Upper lobe of right lung (tissue), 1 donor: Measurements from ENCODE around the gene TMPRSS7. TPM values are rescaled to one million over a fixed set of nuclear protein-coding genes. Genes with fewer than 3 reads are reported as not detected.
"Not testable (repeated sequence)": the region's sequence is repeated elsewhere in the genome, so short reads cannot be mapped to it uniquely, and the experiment has no call there.

Source experiments
- ATAC-seq: fragments of 200-7000 bp; cut with Tn5 transposase; one replicate; pipeline ENCODE4 v1.9.1; 2020; ENCODE audit warnings: mild to moderate bottlenecking, moderate library complexity
- DNase-seq: peaks from one replicate; pipeline ENCODE4 v3.0.0-alpha.2; 2020
- H3K27ac ChIP-seq: fragments of 200-600 bp; one replicate; pipeline ENCODE4 v1.8.0; 2022
- H3K27me3 ChIP-seq: fragments of 200-600 bp; one replicate; pipeline ENCODE4 v1.8.0; 2022; ENCODE audit warnings: mild to moderate bottlenecking
- H3K36me3 ChIP-seq: fragments of 200-600 bp; one replicate; pipeline ENCODE4 v1.8.0; 2022
- H3K4me1 ChIP-seq: fragments of 200-600 bp; one replicate; pipeline ENCODE4 v1.8.0; 2022
- H3K4me3 ChIP-seq: fragments of 200-600 bp; one replicate; pipeline ENCODE4 v1.8.0; 2022; ENCODE audit warnings: mild to moderate bottlenecking
- H3K9me3 ChIP-seq: fragments of 200-600 bp; one replicate; pipeline ENCODE4 v1.8.0; 2022
- CTCF ChIP-seq: fragments of 200-600 bp; IDR thresholded peaks from one replicate; pipeline ENCODE4 v1.8.0; 2022; ENCODE audit warnings: antibody characterized with exemption
- intact Hi-C: fragments of 100-400 bp; cut with DNase I; formaldehyde crosslinking; loops from one replicate; pipeline ENCODE4 v1.11.0; 2022
- total RNA-seq: library from RNA; stranded (reverse); fragmentation: NEBNext Ultra II Directional; extraction: Animal tissue kit (Norgen Biotek cat#: 25700); gene quantifications from one replicate; pipeline ENCODE4 v1.2.1, GENCODE V29; 2021
- donor health status: DM: no; HTN: yes; CAD: no; lungs with severe emphysema.

The TMPRSS7 gene
- total RNA-seq, 1 donor from 2014 or later = 0.20 TPM

GRCh38 chr3:112027826-112028225 is 6.7 kb upstream of the TMPRSS7 start:
- Histone ChIP-seq H3K4me3 (no peak overlapping the region), H3K36me3 (no peaks in the 10 kb centered on the region), H3K27ac (no peak overlapping the region), H3K9me3 (no peaks in the 10 kb centered on the region), H3K27me3 (no peaks in the 10 kb centered on the region), H3K4me1 (no peaks in the 10 kb centered on the region)
- no peak for DNase-seq
- no peak for ATAC-seq
- TF ChIP-seq CTCF = no peak
- intact Hi-C loops = no loop called here

GRCh38 chr3:112030901-112031300 is 3.6 kb upstream of the TMPRSS7 start:
- DNase-seq (no peak), ATAC-seq (no peak)
- no peak for TF ChIP-seq CTCF
- no peaks in the 10 kb centered on the region for H3K9me3 ChIP-seq
- no peaks in the 10 kb centered on the region for H3K4me1 ChIP-seq
- no peaks in the 10 kb centered on the region for H3K36me3 ChIP-seq
- intact Hi-C loops = no loop called here
- H3K27ac ChIP-seq = no peak overlapping the region
- no peak overlapping the region for H3K4me3 ChIP-seq
- no peaks in the 10 kb centered on the region for H3K27me3 ChIP-seq

GRCh38 chr3:112032098-112032731 is 2.3 kb upstream of the TMPRSS7 start:
- Histone ChIP-seq H3K36me3 (no peaks in the 10 kb centered on the region), H3K9me3 (no peaks in the 10 kb centered on the region), H3K27ac (no peak overlapping the region), H3K4me1 (no peaks in the 10 kb centered on the region), H3K4me3 (no peak overlapping the region), H3K27me3 (no peaks in the 10 kb centered on the region)
- ATAC-seq = peak; percentile 53
- TF ChIP-seq CTCF = no peak
- intact Hi-C loops = no loop called here
- no peak for DNase-seq

DNA sequence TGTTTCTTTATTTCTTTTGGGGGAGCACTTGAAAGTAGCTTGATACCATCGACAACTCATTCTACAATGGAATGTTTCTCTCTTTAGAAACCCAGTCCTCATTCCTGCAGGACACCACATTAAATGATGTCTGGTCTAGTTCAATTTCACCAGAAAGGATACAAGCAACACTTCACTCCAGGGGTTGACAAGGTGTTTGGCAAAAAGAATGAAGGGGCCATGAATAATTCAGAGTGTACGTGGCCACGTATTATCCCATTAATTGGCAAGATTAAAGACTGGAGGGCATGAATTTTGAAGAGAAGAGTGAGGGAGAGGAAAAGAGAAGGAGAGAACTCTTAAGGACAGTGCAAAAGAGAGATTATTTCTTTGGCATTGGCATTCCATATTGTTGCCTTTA is 705 bp downstream of the TMPRSS7 start:
- Histone ChIP-seq H3K4me3 (no peak overlapping the region), H3K4me1 (no peaks in the 10 kb centered on the region), H3K27ac (no peak overlapping the region), H3K9me3 (no peaks in the 10 kb centered on the region), H3K27me3 (no peaks in the 10 kb centered on the region), H3K36me3 (no peaks in the 10 kb centered on the region)
- DNase-seq (no peak), ATAC-seq (no peak)
- intact Hi-C loops = no loop called here
- TF ChIP-seq CTCF = no peak

DNA sequence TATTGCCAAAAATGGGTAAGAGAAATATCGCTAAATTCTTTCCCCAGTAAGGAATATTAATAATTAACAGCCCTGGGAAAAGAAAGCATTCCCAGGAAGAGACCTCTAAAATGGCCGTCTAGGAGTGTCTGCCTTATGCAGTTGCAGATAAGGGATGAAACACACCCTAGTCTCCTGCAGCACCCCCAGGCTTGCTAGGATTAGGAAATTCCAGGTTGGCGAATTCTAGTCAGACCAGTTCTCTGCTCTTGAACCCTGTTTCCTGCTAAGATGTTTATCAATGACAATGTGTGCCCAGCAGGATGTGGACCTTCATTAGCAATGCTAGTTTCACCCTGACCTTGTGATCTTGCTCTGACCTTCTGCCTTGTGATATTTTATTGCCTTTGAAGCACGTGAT is 2.7 kb downstream of the TMPRSS7 start:
- not testable (repeated sequence) for ATAC-seq, H3K4me3 ChIP-seq, H3K36me3 ChIP-seq

DNA sequence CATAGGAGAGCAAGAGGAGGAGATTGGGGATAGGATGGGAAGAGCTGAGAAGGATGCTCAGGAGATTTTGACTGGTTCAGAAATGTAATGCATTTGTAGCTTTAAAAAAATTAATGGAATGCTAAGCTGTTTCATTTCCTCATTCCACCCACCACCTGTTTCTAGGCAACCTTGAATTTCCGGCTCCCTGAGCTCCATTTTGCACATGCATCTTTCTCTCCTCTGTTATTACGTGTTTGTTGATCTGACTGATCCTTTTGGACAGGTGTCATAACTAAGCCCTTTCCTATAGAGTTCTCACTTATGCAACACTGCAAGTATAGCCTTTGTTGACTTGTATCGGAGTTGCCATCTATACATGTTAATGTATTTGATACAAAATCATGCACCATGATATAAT is 4.3 kb downstream of the TMPRSS7 start:
- Histone ChIP-seq H3K9me3 (no peaks in the 10 kb centered on the region), H3K36me3 (no peaks in the 10 kb centered on the region), H3K4me1 (no peaks in the 10 kb centered on the region), H3K27me3 (no peaks in the 10 kb centered on the region), H3K27ac (no peak overlapping the region), H3K4me3 (no peak overlapping the region)
- DNase-seq (no peak), ATAC-seq (peak; percentile 37)
- intact Hi-C loops = no loop called here
- TF ChIP-seq CTCF = no peak

More for the DNA sequence above, 2.7 kb downstream of the TMPRSS7 start:
- H3K4me1 ChIP-seq, H3K27me3 ChIP-seq, intact Hi-C loops, H3K9me3 ChIP-seq, DNase-seq, H3K27ac ChIP-seq: not testable (repeated sequence)
